GM18511 (cell line): ENCODE measurements around the gene CMTM7.

Experiments used
- ATAC-seq: cut with Tn5 transposase; IDR thresholded peaks from one replicate; pipeline ENCODE4 v1.9.1; 2021; ENCODE audit warnings: mild to moderate bottlenecking, moderate library complexity; ENCODE audit not compliant: unreplicated experiment

Gene CMTM7

GRCh38 chr3:32434206-32434605, 42.6 kb downstream of the CMTM7 start:
- ATAC-seq, result no peak

GRCh38 chr3:32435911-32436815, 44.5 kb downstream of the CMTM7 start:
- no peak for ATAC-seq

- peak; percentile 45 for ATAC-seq
Measured at GRCh38 chr3:32436816-32437189, 45.1 kb downstream of the CMTM7 start.

- no peak for ATAC-seq
Measured at GRCh38 chr3:32437896-32438295, 46.2 kb downstream of the CMTM7 start.

GRCh38 chr3:32438596-32439344, 47.1 kb downstream of the CMTM7 start:
- peak; percentile 90 for ATAC-seq

- peak; percentile 29 for ATAC-seq
Measured at GRCh38 chr3:32439421-32439820, 47.8 kb downstream of the CMTM7 start.

GRCh38 chr3:32440611-32441350, 49.1 kb downstream of the CMTM7 start:
- ATAC-seq, result no peak

GRCh38 chr3:32442766-32443165, 51.1 kb downstream of the CMTM7 start:
- ATAC-seq, result no peak

GRCh38 chr3:32443478-32443877, 51.8 kb downstream of the CMTM7 start:
- no peak for ATAC-seq

- no peak for ATAC-seq
Measured at GRCh38 chr3:32447865-32448400, 56.3 kb downstream of the CMTM7 start.

GRCh38 chr3:32448686-32449474, 57.2 kb downstream of the CMTM7 start:
- no peak for ATAC-seq

GRCh38 chr3:32449691-32450090, 58.0 kb downstream of the CMTM7 start:
- ATAC-seq, result no peak

- no peak for ATAC-seq
Measured at GRCh38 chr3:32450426-32450825, 58.8 kb downstream of the CMTM7 start.

GRCh38 chr3:32450992-32451659, 59.5 kb downstream of the CMTM7 start:
- ATAC-seq, result no peak

- ATAC-seq, result no peak
Measured at GRCh38 chr3:32452009-32452408, 60.4 kb downstream of the CMTM7 start.

GRCh38 chr3:32453346-32453745, 61.7 kb downstream of the CMTM7 start:
- no peak for ATAC-seq

- ATAC-seq, result no peak
Measured at GRCh38 chr3:32454111-32454510, 62.5 kb downstream of the CMTM7 start.

- ATAC-seq, result no peak
Measured at GRCh38 chr3:32454731-32455608, 63.3 kb downstream of the CMTM7 start.
